GM18870 (cell line): ENCODE data around the gene S100Z.
"Not testable (repeated sequence)": the region's sequence is repeated elsewhere in the genome, so short reads cannot be mapped to it uniquely, and the experiment has no call there.

Experiments
- ATAC-seq: cut with Tn5 transposase; IDR thresholded peaks from one replicate; pipeline ENCODE4 v1.9.1; 2021; ENCODE audit warnings: moderate library complexity; ENCODE audit not compliant: unreplicated experiment

Gene S100Z

DNA sequence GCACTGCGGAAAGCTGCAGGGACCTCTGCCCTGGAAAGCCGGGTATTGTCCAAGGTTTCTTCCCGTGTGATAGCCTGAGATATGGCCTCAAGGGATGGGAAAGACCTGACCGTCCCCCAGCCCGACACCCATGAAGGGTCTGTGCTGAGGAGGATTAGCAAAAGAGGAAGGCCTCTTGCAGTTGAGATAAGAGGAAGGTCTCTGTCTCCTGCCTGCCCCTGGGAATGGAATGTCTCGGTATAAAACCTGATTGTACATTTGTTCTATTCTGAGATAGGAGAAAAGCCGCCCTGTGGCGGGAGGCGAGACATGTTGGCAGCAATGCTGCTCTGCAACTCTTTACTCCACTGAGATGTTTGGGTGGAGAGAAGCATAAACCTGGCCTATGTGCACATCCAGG lies 95.4 kb downstream of the S100Z start:
- not testable (repeated sequence) for ATAC-seq

- no peak for ATAC-seq
Observed at GRCh38 chr5:76946090-76946489, 96.3 kb downstream of the S100Z start.

- ATAC-seq, result no peak
Observed at GRCh38 chr5:76947082-76947503, 97.3 kb downstream of the S100Z start.

DNA sequence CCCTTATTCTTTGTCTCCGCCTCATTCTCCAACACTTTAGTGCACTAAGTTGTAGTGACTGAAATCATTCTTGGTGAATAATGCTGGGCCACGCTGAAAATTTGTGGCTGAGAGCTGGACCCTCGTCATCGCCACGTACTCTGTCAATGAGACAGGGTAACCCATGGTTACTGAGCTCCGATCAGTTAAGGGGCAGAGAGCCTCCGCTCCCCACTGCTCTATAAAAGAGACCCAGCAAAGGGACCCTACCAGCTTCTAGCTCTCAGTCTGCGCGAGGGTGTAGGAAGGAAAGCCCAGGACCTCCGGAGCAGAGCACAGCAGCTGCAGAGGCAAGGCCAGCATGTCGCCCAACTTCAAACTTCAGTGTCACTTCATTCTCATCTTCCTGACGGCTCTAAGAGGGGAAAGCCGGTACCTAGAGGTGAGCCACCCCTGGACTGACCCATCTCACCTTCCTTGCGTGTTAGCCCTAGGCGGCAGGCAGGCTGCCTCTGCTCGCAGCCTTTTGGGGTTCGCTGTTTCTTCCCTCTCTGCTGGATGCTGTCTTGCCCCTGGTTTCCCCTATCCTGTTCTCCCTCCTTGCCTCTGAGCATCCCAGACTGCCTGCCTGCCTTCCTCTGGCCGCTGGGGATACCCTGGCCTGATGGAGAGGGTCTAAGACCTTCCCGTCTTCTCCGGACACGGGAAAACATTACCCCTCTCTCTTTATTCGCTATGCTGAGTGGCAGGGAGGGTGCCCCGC lies 103.2 kb downstream of the S100Z start, which contains the start of gene CRHBP:
CRHBP (plus strand) TSS at position 251 of the 742 bp plus-strand sequence; CDS start at position 341, 90 bp downstream.
- ATAC-seq, result no peak

DNA sequence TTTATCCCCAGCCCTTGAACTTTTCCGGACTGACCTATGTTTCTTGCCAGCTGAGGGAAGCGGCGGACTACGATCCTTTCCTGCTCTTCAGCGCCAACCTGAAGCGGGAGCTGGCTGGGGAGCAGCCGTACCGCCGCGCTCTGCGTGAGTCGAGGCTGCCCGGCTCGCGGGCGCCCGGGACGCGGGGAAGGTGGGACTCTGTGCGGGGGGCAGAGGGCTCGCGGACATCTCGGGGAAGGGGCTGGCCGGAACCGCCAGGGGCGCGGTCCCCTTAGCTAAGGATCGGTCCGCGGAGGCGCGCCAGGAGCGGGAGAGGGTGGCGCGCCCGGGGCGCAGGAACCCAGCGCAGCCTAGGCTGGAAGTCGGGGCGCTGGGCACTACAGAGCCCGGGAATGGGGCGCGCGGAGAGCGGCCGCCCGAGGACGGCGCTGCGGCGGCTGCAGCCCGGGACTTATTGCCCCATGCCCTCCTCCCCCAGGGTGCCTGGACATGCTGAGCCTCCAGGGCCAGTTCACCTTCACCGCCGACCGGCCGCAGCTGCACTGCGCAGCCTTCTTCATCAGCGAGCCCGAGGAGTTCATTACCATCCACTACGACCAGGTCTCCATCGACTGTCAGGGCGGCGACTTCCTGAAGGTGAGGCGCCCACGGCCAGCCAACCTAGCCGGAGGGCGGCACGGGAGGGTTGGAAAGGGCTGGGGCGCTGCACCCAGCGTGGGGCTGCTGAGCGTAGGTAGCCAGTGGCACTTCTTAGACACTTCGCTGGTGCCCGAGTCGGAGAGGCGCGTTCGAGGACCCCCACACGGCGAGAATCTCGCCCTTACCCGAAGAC lies 104.0 kb downstream of the S100Z start:
- no peak for ATAC-seq

DNA sequence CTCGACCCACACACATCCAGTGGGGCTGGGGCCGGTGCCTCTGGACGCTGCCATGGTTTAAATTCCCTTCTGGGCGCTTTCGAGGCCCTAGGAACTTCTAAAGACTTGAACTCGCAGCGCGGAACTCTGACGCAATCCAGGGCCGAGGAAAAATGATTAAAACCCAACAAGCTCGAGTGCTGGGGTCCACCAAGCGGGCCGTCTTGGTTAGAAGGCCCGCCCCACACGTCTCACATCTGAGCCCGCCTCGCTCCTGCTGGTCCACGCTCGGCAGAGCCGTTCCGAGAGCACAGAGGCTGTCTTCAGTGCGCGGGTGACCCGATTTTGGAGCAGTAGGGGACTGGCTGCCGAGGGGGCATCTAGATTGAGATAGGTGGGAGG lies 104.6 kb downstream of the S100Z start:
- ATAC-seq, result no peak

DNA sequence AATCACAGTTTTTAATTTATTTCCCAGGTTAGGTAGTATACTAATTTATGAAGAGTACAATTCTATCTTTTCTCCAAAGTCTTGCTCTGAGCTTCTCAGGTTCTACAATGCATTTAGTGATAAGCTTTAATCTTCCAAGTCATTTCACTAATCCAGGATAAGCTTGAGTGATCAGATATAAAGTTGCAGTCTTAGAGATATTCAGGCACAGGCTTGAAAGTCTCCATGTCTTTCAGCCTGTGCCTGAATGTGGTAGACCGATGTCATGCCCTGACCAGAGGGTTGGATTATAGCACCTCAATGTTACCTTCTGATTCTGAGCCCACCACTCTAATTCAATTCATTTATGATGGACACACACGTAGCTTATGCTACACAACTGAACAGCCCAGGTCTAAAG lies 106.2 kb downstream of the S100Z start:
- ATAC-seq, result no peak

DNA sequence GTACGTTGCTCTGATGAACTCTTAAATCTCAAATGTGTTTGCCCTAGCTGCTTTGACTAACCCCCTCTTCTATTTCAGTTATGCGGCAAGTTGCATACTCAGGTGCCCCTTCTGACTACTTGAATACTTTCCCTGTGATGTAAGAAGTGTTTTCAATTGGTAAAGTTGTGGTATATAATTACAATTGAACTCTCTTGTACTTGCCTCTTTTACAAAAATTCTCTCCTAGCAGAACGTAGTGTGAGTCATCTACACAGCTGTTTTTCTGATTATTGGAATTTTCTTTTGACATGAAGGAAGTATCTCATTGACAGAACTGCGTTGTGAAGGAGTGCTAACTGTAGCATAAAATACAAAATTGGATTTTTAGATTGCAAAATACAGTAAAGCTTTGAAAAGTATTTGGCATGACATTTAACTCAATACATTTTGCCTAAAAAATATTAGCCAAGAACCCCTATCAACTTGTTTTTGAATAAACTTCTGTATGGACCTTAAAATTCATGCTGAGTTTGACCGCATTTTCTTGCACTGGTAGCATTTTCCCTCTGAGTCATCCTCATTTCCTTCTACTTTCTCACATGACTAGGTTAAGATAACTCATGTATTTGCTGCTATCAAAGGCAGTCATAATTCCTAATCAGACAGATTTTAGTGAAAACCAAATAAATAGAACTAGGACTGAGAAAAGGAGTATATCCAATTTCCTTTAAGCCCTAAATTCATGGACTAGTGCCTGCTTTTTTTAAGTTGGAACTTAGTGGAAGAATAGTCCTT lies 109.4 kb downstream of the S100Z start:
- no peak for ATAC-seq

GRCh38 chr5:76960004-76960625 lies 110.3 kb downstream of the S100Z start:
- peak; percentile 71 for ATAC-seq

DNA sequence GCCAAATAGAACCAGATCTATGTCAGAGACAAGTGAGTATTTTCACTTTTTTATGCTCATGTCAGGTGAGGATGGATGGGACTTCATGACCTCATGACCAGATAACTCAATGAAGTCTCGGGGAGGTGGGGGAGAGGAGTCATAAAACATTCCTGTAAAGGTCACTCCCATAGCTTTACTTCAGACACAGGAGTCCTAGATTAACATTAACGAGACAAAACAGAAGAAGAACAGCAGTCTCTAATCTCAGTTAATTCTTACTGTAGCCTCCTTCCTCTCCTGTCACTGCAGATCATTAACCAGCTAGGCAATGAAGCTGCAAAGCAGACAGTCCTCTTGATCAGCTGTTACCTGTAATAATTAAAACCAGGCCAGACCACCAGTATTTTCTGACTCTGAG lies 114.2 kb downstream of the S100Z start:
- ATAC-seq, result no peak
